ENCODE measurements around the gene ABHD2. TPM values are rescaled to one million over a fixed set of nuclear protein-coding genes. Genes with fewer than 3 reads are reported as not detected.

ABHD2 gene
- total RNA-seq, 6 donors from 2014 or later, result 84.1 to 230 (median 174) TPM

GRCh38 chr15:89164712-89165211 lies 76.5 kb downstream of the ABHD2 start:
- no peaks in the 10 kb centered on the region for H3K9me3 ChIP-seq
- H3K27me3 ChIP-seq, result no peaks in the 10 kb centered on the region
- 54 to 59% methylated on average over 7 of the region's 7 CpGs for WGBS, 2 donors
- H3K4me3 ChIP-seq, result no peak overlapping the region
- ATAC-seq (ENCODE audit: low FRiP score in 2 of 2) (peak in 1 of 2 donors; percentile 59), DNase-seq (peak in 1 of 2 donors; percentile 17)
- TF ChIP-seq POLR2A (IDR thresholded peaks at IDR 0.05), result no peak
- TF ChIP-seq, protein P1, sequence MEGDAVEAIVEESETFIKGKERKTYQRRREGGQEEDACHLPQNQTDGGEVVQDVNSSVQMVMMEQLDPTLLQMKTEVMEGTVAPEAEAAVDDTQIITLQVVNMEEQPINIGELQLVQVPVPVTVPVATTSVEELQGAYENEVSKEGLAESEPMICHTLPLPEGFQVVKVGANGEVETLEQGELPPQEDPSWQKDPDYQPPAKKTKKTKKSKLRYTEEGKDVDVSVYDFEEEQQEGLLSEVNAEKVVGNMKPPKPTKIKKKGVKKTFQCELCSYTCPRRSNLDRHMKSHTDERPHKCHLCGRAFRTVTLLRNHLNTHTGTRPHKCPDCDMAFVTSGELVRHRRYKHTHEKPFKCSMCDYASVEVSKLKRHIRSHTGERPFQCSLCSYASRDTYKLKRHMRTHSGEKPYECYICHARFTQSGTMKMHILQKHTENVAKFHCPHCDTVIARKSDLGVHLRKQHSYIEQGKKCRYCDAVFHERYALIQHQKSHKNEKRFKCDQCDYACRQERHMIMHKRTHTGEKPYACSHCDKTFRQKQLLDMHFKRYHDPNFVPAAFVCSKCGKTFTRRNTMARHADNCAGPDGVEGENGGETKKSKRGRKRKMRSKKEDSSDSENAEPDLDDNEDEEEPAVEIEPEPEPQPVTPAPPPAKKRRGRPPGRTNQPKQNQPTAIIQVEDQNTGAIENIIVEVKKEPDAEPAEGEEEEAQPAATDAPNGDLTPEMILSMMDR (IDR thresholded peaks at IDR 0.05), result no peak
- TF ChIP-seq POLR2AphosphoS5 (IDR thresholded peaks at IDR 0.05), result no peak
- no peak for TF ChIP-seq EP300 (IDR thresholded peaks at IDR 0.05)
- peaks cover 0 to 22% (median 0%) of the 10 kb centered on the region in 4 donors for H3K36me3 ChIP-seq
- no peak overlapping the region for H3K27ac ChIP-seq
- H3K4me1 ChIP-seq, result peaks cover 26 to 40% (median 31%) of the 10 kb centered on the region in 4 donors

DNA sequence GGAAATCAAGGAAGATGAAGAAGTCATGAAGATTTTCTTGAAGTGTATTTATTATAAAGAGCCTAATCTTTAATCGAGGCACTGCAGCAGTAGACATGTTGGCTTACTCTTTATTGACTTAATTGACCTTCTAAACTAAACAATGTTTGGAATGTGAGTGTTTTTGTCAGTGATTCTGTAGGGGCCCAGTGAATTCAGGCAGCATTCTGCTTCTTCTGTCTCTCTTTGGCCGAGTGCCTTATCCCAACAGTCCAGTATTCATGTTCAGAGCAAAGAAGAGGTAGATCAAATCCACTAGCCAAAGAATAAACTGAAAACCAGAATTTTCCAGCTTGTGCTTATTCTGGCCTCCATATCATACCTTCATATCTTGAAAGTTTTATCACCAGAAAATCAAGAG lies 77.4 kb downstream of the ABHD2 start:
- Histone ChIP-seq H3K4me3 (no peak overlapping the region), H3K4me1 (peaks cover 26 to 40% (median 31%) of the 10 kb centered on the region in 4 donors), H3K27ac (peak overlapping the region in 3 of 4 donors; percentile 41 to 72 (median 51)), H3K36me3 (peaks cover 0 to 16% (median 0%) of the 10 kb centered on the region in 4 donors), H3K27me3 (no peaks in the 10 kb centered on the region), H3K9me3 (no peaks in the 10 kb centered on the region)
- TF ChIP-seq POLR2AphosphoS5 (IDR thresholded peaks at IDR 0.05), result no peak
- no peak for TF ChIP-seq EP300 (IDR thresholded peaks at IDR 0.05)
- TF ChIP-seq, protein P1 (IDR thresholded peaks at IDR 0.05), result no peak
- TF ChIP-seq POLR2A (IDR thresholded peaks at IDR 0.05), result no peak
- WGBS, 2 donors, result 41 to 48% methylated on average over 2 of the region's 2 CpGs
- ATAC-seq (ENCODE audit: low FRiP score in 2 of 2) (no peak), DNase-seq (no peak)

DNA sequence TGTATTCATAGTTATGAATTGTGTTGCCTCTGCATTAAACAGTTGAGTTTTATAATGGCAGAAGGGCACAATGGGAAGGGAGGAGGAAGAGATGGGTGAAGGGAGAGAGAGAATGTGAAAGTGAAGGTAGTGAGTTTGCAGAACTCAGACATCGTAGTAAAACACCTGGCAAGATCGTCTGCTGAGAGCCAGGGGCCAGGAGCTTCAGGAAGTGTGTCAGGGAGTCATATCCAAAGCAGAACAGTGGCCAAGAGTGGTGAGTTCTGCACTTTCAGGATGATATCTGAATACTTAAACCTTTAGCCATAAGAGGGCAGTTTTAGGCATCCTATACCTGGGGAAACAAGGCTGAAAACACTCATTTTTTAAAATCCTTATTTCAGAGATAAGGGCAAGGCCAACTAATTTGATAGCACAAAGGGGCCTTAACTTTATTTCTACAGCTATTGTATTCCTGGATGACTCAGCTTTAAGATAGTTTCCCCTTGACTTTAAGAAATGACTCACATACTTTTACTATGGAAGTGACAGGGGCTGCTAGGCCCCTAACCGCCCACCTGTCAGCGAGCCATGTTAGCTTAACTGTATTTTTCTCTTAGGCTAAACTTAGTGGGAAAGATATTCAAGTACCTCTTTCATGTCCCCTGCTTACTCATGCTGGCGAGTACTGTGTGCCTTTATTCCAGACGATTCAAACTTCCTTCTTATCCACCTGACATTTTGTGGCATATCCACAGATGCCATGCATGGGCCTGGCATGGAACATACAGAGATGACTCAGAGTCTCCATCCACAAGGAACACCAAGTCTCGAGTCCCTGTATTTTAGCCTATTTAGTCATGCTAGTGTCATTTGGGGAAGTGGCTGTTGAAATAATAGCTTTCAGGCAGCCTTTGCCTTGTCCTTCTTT lies 79.3 kb downstream of the ABHD2 start:
- 37 to 52% methylated on average over 7 of the region's 7 CpGs for WGBS, 2 donors
- Histone ChIP-seq H3K27ac (peak overlapping the region; percentile 49 to 72 (median 57)), H3K36me3 (peaks cover 0 to 12% (median 0%) of the 10 kb centered on the region in 4 donors), H3K4me3 (no peak overlapping the region), H3K4me1 (peaks cover 26 to 40% (median 38%) of the 10 kb centered on the region in 4 donors), H3K9me3 (no peaks in the 10 kb centered on the region), H3K27me3 (no peaks in the 10 kb centered on the region)
- TF ChIP-seq POLR2AphosphoS5 (IDR thresholded peaks at IDR 0.05) (peak; percentile 73 to 77), POLR2A (IDR thresholded peaks at IDR 0.05) (no peak), EP300 (IDR thresholded peaks at IDR 0.05) (peak in 1 of 4 donors; percentile 96)
- TF ChIP-seq, protein P1 (IDR thresholded peaks at IDR 0.05), result no peak
- ATAC-seq (ENCODE audit: low FRiP score in 2 of 2) (peak; percentile 60), DNase-seq (peak in 1 of 2 donors; percentile 75)

DNA sequence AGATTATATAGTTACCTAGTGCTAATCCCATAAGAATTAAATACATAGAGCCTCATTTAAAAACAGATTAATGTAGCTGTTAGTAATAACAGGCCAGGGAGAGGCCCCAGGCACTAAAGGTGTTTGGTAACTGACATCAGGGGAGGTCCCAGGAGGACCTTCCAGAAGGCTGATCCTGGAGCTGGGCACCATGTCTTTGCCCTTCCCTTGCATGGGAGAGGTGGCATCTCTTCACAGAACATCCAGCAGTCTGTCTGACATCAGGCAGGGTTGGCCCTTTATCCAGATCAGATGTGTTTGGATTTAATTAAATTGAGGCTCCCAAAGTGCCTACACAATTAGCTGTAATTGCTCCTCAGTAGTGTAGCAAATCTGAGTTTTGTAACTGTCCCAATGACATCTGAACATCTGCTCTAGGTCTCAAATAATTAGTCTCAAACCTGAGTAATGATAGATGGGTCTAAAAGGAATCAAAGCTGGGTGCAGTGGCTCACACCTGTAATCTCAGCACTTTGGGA lies 80.1 kb downstream of the ABHD2 start:
- no peaks in the 10 kb centered on the region for H3K9me3 ChIP-seq
- TF ChIP-seq POLR2A (IDR thresholded peaks at IDR 0.05), result no peak
- TF ChIP-seq POLR2AphosphoS5 (IDR thresholded peaks at IDR 0.05), result no peak
- TF ChIP-seq EP300 (IDR thresholded peaks at IDR 0.05), result no peak
- TF ChIP-seq, protein P1 (IDR thresholded peaks at IDR 0.05), result no peak
- peaks cover 26 to 40% (median 38%) of the 10 kb centered on the region in 4 donors for H3K4me1 ChIP-seq
- no peaks in the 10 kb centered on the region for H3K27me3 ChIP-seq
- H3K27ac ChIP-seq, result peak overlapping the region; percentile 49 to 72 (median 57)
- ATAC-seq (ENCODE audit: low FRiP score in 2 of 2) (no peak), DNase-seq (no peak)
- H3K36me3 ChIP-seq, result peaks cover 0 to 12% (median 1%) of the 10 kb centered on the region in 4 donors
- H3K4me3 ChIP-seq, result no peak overlapping the region

Data from upper lobe of left lung (tissue), 6 donors.